Activated CD4-positive, alpha-beta T cell treated with anti-CD3 and anti-CD28 coated beads for 4 hours (primary cell): Measurements from ENCODE around the gene NNAT.
"Not testable (repeated sequence)": the region's sequence is repeated elsewhere in the genome, so short reads cannot be mapped to it uniquely, and the experiment has no call there.

Experiments
- DNase-seq, 2 donors: peaks; one replicate each; pipeline ENCODE4 v3.0.0-alpha.2; 2020

NNAT gene

DNA sequence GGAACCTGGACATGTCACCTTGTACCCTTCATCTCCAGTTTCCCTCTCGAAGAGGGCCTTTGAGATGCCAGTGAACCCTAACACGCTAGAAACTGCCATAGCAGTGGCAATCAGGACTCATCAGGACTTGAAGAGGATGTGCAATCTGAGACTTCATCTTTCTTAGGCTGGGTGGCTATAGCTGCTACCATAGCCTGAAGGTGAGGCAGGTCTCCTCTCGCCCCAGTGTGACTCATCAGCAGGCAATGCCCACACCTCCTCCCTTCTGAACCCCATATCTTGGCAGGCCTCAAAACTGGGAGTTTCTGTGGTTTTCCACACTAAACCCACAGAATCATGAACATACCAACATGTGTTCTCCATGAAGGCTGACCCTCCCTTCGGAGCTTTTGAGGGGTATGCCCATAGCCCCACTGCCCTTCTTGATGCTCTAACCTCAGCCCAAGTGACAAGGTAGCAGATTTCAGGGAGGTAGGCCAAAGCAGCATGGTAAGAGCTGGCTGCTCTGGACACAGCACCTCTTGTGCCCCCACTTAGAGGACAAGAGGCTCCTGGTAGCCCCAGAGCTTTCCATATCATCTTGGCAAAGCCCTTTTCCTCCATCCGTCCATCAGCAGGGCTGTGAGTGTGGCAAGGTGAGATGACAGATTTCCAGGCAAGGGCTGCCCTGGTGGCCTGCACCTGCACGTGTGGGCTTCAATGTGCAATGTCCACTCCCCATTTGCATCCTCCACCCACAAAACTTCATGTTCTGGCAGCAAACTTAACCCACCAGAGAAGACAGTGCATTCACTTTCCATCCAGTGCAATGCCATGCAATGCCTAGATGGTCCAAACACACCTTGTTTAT, 4.0 kb downstream of the NNAT start:
- peak; percentile 24 to 32 for DNase-seq

- no peak for DNase-seq
Observed at GRCh38 chr20:37525810-37526209, 4.8 kb downstream of the NNAT start.

GRCh38 chr20:37526238-37526838, 5.3 kb downstream of the NNAT start:
- DNase-seq = no peak

- DNase-seq = no peak
Observed at GRCh38 chr20:37526839-37527637, 6.0 kb downstream of the NNAT start.

- DNase-seq = peak; percentile 93 to 95
Observed at GRCh38 chr20:37527638-37528445, 6.8 kb downstream of the NNAT start, which contains the start of gene BLCAP. BLCAP (minus strand) TSS chr20:37527876; CDS start chr20:37519174, 8,702 bp downstream.

- peak in 1 of 2 donors; percentile 16 for DNase-seq
Observed at GRCh38 chr20:37528446-37529213, 7.6 kb downstream of the NNAT start.

- no peak for DNase-seq
Observed at GRCh38 chr20:37529214-37529967, 8.3 kb downstream of the NNAT start.

- DNase-seq = no peak
Observed at GRCh38 chr20:37529968-37530600, 9.0 kb downstream of the NNAT start.

DNA sequence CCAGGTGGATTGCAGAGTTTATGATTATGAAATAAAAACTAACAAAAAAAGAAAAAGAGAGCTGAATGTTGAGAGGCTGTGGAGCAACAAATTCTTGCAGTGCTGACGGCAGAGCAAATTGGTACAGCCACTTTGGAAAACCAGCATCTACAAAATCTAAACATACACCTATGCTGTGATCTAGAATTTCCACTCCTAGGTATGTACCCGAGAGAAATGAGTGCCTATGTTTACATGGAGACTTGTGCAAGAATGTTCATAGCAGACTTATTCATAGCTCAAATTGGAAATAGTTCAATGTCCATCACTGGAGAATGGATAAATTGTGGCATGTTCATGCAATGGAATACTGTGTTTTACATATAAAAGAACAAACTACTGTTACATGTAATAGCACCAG, 9.6 kb downstream of the NNAT start:
- no peak for DNase-seq

DNA sequence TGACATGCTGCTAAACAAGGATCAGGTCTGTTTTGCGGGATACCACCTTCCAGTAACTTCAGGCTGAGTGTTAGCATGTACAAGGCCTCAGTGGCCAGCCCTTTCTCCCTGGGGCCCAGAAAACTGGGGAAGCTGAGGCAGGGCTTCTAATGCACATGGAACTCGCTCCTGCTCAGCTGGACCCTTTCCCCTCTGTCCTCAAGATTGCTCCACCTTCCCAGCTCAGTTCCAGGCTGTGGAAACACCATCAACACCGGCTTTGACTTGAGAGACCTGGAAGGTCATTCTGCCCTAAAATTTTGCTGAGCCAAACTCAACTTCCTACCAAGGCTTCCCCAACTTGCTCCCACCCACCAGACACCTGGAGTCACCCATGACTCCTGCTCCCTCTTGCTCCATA, 10.8 kb downstream of the NNAT start:
- DNase-seq = no peak

- DNase-seq = no peak
Observed at GRCh38 chr20:37533154-37533715, 12.2 kb downstream of the NNAT start.

DNA sequence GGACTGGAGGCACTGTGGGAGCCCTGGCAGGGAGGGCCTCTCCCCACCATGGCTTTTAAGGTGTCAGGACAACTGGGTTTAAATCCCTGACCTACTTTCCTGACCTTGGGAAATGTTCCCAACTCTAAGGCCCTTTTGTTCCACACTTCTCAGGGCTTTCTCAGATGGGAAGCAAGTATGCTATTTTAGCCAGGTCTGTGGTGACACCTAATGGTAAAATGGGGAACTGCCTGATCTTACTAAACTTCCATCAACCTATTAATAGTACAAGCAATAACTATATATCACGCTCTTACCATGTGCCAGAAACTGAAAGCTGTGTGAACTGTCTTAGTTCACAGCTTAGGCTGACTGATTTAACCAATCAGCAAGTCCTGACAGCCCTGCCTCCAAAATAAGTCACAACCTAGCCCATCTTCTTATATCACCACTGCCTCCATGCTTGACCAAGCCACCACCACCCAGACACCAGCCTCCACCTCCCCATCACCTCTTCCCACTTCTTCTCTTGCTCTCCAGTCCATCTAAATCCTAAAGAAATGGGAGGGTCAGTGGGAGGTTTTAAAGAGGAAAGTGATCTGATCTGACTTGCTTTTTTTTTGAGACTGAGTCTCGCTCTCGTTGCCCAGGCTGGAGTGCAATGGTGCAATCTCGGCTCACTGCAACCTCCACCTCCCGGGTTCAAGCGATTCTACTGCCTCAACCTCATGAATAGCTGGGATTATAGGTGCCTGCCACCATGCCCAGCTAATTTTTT, 13.5 kb downstream of the NNAT start:
- peak; percentile 34 to 69 for DNase-seq

DNA sequence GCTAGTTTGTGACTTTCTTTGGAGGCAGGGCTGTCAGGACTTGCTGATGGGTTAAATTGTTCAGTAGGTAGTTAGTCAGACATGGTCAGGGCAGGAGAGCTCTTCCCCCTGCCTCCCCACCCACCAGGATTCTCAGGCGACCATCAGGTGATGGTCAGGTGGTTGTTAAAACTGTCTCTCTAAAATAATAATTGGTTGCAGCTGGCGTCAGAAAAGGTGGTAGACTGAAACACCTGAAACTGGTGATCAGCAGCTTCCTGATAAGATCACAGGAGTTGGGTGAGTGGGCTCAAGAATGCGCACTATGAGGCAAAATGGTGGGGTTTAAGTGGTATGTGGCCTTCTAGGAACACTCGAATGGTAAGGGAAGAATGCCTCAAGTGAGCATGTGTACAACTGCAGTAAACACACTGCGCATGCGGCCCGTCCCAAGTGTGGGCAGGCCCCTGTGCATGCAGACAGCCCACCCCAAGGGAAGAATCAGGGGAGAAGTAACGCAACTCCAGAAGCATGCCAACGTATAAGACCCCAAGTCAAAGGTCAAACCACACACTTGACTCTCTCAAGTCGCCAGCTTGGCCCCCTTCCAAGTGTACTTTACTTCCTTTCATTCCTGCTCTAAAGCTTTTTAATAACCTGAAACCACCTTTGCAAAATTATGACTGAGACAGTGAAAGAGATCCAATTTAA, 14.5 kb downstream of the NNAT start:
- DNase-seq = no peak

- DNase-seq = no peak
Observed at GRCh38 chr20:37537505-37537904, 16.5 kb downstream of the NNAT start.

GRCh38 chr20:37538003-37538402, 17.0 kb downstream of the NNAT start:
- no peak for DNase-seq

- DNase-seq = no peak
Observed at GRCh38 chr20:37539424-37539823, 18.4 kb downstream of the NNAT start.

DNA sequence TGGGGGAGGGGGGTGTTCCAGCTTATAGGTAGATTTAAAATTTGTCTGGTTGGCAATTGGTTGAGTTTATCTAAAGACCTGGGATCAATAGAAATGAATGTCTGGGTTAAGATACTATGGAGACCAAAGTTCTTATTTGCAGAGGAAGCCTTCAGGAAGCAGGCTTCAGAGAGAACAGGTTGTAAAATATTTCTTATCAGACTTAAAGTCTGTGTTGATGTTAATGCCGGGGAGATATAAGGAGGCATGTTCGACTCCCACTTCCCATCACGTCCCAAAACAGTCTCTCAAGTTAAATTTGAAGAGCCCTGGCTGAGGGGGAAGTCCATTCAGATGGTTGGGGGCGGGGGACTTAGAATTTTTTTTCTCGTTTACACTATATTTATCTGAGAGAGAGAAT, 19.0 kb downstream of the NNAT start:
- no peak for DNase-seq

DNA sequence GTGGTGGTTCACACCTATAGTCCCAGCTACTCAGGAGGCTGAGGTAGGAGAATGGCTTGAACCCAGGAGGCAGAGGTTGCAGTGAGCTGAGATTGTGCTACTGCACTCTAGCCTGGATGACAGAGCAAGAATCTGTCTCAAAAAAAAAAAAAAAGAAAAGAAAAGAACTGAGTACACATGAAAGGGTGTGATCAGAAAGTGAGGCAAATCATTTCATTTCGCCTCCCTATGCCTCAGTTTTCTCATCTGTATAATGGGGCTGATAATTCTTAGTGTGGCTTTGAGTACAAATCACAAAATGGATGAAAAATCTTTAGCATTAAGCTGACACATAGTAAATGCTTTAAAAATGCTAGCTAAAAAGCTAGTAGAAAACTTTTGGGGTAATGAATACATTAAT, 19.8 kb downstream of the NNAT start:
- not testable (repeated sequence) for DNase-seq

DNA sequence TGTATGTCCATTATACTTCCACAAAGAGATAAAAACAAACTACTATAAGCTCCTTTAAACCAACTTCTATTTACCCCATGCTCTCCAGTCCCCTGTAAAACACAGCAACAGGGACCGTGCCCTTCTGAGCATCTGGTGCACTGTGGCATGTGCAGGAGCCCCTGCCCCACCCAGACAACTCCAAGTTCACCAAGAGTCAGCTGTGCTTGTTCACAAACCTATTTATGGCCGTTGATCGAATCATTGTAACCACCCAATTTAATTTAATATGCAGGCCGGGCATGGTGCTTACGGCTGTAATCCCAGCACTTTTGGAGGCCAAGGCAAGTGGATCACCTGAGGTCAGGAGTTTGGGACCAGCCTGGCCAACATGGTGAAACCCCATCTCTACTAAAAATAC, 20.3 kb downstream of the NNAT start:
- no peak for DNase-seq
